Measurements from ENCODE around the gene TMEM25.
A peak's percentile ranks its signal among the peaks of the same experiment; 100 is the strongest.
"Not testable (repeated sequence)": the region's sequence is repeated elsewhere in the genome, so short reads cannot be mapped to it uniquely, and the experiment has no call there.

The TMEM25 gene

GRCh38 chr11:118532852-118533768, 2.1 kb downstream of the TMEM25 start:
- no peak for DNase-seq

- no peak for DNase-seq
Observed at GRCh38 chr11:118533769-118534729, 3.1 kb downstream of the TMEM25 start.

GRCh38 chr11:118535261-118535660, 4.3 kb downstream of the TMEM25 start:
- no peak for DNase-seq

- no peak for DNase-seq
Observed at GRCh38 chr11:118536726-118537125, 5.7 kb downstream of the TMEM25 start.

- no peak for DNase-seq
Observed at GRCh38 chr11:118537409-118537980, 6.5 kb downstream of the TMEM25 start.

- no peak for DNase-seq
Observed at GRCh38 chr11:118544010-118544646, 13.1 kb downstream of the TMEM25 start.

GRCh38 chr11:118544647-118545010, 13.6 kb downstream of the TMEM25 start:
- no peak for DNase-seq

GRCh38 chr11:118545533-118545932, 14.5 kb downstream of the TMEM25 start:
- DNase-seq: no peak

- DNase-seq: no peak
Observed at GRCh38 chr11:118547132-118547531, 16.1 kb downstream of the TMEM25 start.

- DNase-seq: no peak
Observed at GRCh38 chr11:118552341-118552740, 21.3 kb downstream of the TMEM25 start.

GRCh38 chr11:118560806-118561205, 29.8 kb downstream of the TMEM25 start:
- DNase-seq: no peak

- no peak for DNase-seq
Observed at GRCh38 chr11:118565051-118565450, 34.1 kb downstream of the TMEM25 start.

- DNase-seq: no peak
Observed at GRCh38 chr11:118569670-118570069, 38.7 kb downstream of the TMEM25 start.

- DNase-seq: no peak
Observed at GRCh38 chr11:118570787-118571186, 39.8 kb downstream of the TMEM25 start.

GRCh38 chr11:118571701-118572060, 40.7 kb downstream of the TMEM25 start:
- peak; percentile 44 for DNase-seq

GRCh38 chr11:118572061-118572980, 41.3 kb downstream of the TMEM25 start, which contains the start of gene ARCN1:
ARCN1 (plus strand) TSS chr11:118572409; CDS start chr11:118572548, 139 bp downstream.
- peak; percentile 94 for DNase-seq

- peak; percentile 67 for DNase-seq
Observed at GRCh38 chr11:118572981-118573550, 42.1 kb downstream of the TMEM25 start.

GRCh38 chr11:118574636-118575035, 43.6 kb downstream of the TMEM25 start:
- DNase-seq: no peak

GRCh38 chr11:118577995-118578394, 47.0 kb downstream of the TMEM25 start:
- DNase-seq: not testable (repeated sequence)

GRCh38 chr11:118581057-118581456, 50.1 kb downstream of the TMEM25 start:
- no peak for DNase-seq

Data from eye (tissue), 1 donor.